Thyroid gland (tissue), 4 donors: ENCODE measurements around the gene CNTNAP5. TPM values are rescaled to one million over a fixed set of nuclear protein-coding genes. Genes with fewer than 3 reads are reported as not detected.

Source experiments
- DNase-seq, 2 donors: peaks; one replicate each; pipeline ENCODE4 v3.0.0-alpha.2; 2019
- H3K27ac ChIP-seq, 3 donors: fragments of 200-600 bp; sonication (generic); 1 replicate in 2 of 3; 2 replicates in 1 of 3; pipeline ENCODE4 v1.5.1; 2016 to 2019; ENCODE audit warnings: mild to moderate bottlenecking in 1 of 3, moderate library complexity in 1 of 3
- H3K27me3 ChIP-seq: fragments of 200-600 bp; sonication (generic); one replicate; pipeline ENCODE4 v1.5.1; 2019
- H3K36me3 ChIP-seq, 2 donors: fragments of 200-600 bp; sonication (generic); one replicate each; pipeline ENCODE4 v1.5.1; 2016 to 2019
- H3K4me1 ChIP-seq, 2 donors: fragments of 200-600 bp; sonication (generic); one replicate each; pipeline ENCODE4 v1.5.1; 2017 to 2019
- H3K4me3 ChIP-seq, 3 donors: fragments of 200-600 bp; sonication (generic); replicated peaks in 1 of 3; 1 replicate in 2 of 3; 2 replicates in 1 of 3; pipeline ENCODE4 v1.5.1; 2016; ENCODE audit warnings: mild to moderate bottlenecking in 1 of 3
- H3K9me3 ChIP-seq: fragments of 200-600 bp; sonication (generic); one replicate; pipeline ENCODE4 v1.5.1; 2017
- POLR2A ChIP-seq, 2 donors: fragments of 450-650 bp; IDR thresholded peaks; one replicate each; pipeline ENCODE4 v1.6.1; 2017; ENCODE audit warnings: antibody characterized with exemption in 2 of 2, mild to moderate bottlenecking in 2 of 2, moderate library complexity in 1 of 2
- WGBS, 2 donors: methylation state at CpG; one replicate each; pipeline ENCODE4 v1.1.5; 2017; 5-methylcytosine and 5-hydroxymethylcytosine counted together
- intact Hi-C: fragments of 100-400 bp; cut with DNase I; formaldehyde crosslinking; loops from one replicate; pipeline ENCODE4 v1.15.1; 2023
- total RNA-seq, 4 donors: library from RNA; depleted of rRNA; stranded (reverse); fragments of >200 nt; gene quantifications; one replicate each; pipeline ENCODE4 v1.2.3, GENCODE V29; 2016
- TF ChIP-seq, protein P1 (sequence below), 6 experiments: fragments of 200-600 bp in 3 of 6; fragments of 450-650 bp in 3 of 6; sonication (generic) in 3 of 6; IDR thresholded peaks; one replicate each; pipeline ENCODE4 v1.5.1; 2016 to 2019; ENCODE audit warnings: antibody characterized with exemption in 6 of 6, mild to moderate bottlenecking in 2 of 6, inconsistent platforms in 1 of 6, moderate library complexity in 1 of 6

The CNTNAP5 gene
- total RNA-seq, 4 donors from 2014 or later = not detected

DNA sequence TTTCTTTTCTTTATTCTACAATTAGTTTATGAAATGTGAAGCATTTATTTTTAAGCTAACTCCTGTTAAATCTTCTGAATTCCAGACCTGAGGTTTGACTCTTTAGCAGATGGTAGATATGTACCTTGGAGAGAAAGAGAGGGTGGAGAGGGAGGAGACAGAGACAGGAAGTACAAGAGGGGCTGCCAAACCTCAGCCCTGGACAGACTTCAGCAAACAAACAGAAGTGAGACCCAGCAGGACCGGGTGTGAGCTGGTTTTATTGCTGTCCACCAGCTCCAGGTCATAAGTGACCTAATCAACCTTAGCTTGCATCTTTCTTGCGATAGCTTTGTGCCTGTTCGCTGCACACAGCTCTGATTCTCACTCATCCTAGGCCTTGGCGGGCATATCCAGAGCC lies 168.6 kb downstream of the CNTNAP5 start:
- intact Hi-C loops = no loop called here
- Histone ChIP-seq H3K4me1 (no peaks in the 10 kb centered on the region), H3K27ac (no peak overlapping the region), H3K4me3 (no peak overlapping the region), H3K27me3 (no peaks in the 10 kb centered on the region), H3K36me3 (no peaks in the 10 kb centered on the region), H3K9me3 (no peaks in the 10 kb centered on the region)
- TF ChIP-seq POLR2A (IDR thresholded peaks at IDR 0.05) = no peak
- TF ChIP-seq, protein P1, sequence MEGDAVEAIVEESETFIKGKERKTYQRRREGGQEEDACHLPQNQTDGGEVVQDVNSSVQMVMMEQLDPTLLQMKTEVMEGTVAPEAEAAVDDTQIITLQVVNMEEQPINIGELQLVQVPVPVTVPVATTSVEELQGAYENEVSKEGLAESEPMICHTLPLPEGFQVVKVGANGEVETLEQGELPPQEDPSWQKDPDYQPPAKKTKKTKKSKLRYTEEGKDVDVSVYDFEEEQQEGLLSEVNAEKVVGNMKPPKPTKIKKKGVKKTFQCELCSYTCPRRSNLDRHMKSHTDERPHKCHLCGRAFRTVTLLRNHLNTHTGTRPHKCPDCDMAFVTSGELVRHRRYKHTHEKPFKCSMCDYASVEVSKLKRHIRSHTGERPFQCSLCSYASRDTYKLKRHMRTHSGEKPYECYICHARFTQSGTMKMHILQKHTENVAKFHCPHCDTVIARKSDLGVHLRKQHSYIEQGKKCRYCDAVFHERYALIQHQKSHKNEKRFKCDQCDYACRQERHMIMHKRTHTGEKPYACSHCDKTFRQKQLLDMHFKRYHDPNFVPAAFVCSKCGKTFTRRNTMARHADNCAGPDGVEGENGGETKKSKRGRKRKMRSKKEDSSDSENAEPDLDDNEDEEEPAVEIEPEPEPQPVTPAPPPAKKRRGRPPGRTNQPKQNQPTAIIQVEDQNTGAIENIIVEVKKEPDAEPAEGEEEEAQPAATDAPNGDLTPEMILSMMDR (IDR thresholded peaks at IDR 0.05) = no peak
- 72 to 77% methylated on average over 4 of the region's 4 CpGs for WGBS, 2 donors
- DNase-seq = no peak

DNA sequence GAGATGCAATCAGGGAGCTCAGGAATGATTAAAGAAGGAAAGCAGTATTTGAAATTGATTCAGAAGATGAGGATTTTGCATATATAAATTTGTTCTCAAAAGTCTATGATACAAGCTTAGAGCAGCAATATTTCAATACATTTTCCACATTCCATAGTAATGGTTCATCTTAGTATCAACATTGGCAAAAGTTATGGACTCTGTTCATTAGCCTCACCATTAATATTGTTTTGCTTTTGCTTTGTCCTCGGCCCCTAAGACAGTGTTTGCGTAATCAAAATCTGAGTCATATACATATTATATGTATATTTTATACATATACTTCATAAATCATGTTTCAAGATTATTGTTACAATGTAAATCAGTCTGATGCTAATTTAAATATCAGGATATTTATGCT lies 176.6 kb downstream of the CNTNAP5 start:
- DNase-seq = no peak
- Histone ChIP-seq H3K9me3 (no peaks in the 10 kb centered on the region), H3K4me1 (no peaks in the 10 kb centered on the region), H3K36me3 (no peaks in the 10 kb centered on the region), H3K27ac (no peak overlapping the region), H3K4me3 (no peak overlapping the region), H3K27me3 (no peaks in the 10 kb centered on the region)
- no peak for TF ChIP-seq POLR2A (IDR thresholded peaks at IDR 0.05)
- TF ChIP-seq, protein P1 (IDR thresholded peaks at IDR 0.05) = no peak
- WGBS, 2 donors = 91 to 93% methylated on average over 2 of the region's 2 CpGs
- intact Hi-C loops = no loop called here

DNA sequence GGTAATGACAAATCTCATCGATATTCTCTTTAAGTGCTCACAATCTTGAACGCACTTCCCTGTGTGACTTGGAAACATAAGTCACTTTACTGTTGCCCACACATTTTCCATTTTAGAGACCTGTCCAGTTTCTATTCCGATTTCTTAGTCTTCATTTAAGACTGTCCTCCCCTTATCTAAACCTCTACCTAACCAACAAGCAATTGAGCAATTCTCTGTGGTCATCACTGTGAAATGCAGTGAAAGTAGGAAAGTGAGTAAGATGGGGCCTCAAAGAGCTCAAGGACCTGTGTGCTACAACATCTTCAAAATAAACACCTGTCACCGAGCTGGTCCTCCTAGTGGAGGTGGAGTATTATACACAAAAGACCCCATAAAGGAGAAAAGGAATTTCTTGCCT lies 184.4 kb downstream of the CNTNAP5 start:
- TF ChIP-seq, protein P1 (IDR thresholded peaks at IDR 0.05) = no peak
- TF ChIP-seq POLR2A (IDR thresholded peaks at IDR 0.05) = no peak
- H3K4me1 ChIP-seq = no peaks in the 10 kb centered on the region
- intact Hi-C loops = no loop called here
- no peaks in the 10 kb centered on the region for H3K27me3 ChIP-seq
- WGBS, 2 donors = 76 to 77% methylated on average over 4 of the region's 4 CpGs
- DNase-seq = no peak
- no peak overlapping the region for H3K4me3 ChIP-seq
- H3K27ac ChIP-seq = no peak overlapping the region
- no peaks in the 10 kb centered on the region for H3K9me3 ChIP-seq
- H3K36me3 ChIP-seq = no peaks in the 10 kb centered on the region

- Histone ChIP-seq H3K27me3 (no peaks in the 10 kb centered on the region), H3K4me3 (no peak overlapping the region), H3K9me3 (no peaks in the 10 kb centered on the region), H3K4me1 (no peaks in the 10 kb centered on the region), H3K36me3 (no peaks in the 10 kb centered on the region), H3K27ac (no peak overlapping the region)
- TF ChIP-seq, protein P1 (IDR thresholded peaks at IDR 0.05) = no peak
- no peak for TF ChIP-seq POLR2A (IDR thresholded peaks at IDR 0.05)
- WGBS, 2 donors = 57 to 68% methylated on average over 2 of the region's 2 CpGs
- DNase-seq = no peak
- intact Hi-C loops = no loop called here
These were observed 186.4 kb downstream of the CNTNAP5 start for GRCh38 chr2:124211461-124211860.

DNA sequence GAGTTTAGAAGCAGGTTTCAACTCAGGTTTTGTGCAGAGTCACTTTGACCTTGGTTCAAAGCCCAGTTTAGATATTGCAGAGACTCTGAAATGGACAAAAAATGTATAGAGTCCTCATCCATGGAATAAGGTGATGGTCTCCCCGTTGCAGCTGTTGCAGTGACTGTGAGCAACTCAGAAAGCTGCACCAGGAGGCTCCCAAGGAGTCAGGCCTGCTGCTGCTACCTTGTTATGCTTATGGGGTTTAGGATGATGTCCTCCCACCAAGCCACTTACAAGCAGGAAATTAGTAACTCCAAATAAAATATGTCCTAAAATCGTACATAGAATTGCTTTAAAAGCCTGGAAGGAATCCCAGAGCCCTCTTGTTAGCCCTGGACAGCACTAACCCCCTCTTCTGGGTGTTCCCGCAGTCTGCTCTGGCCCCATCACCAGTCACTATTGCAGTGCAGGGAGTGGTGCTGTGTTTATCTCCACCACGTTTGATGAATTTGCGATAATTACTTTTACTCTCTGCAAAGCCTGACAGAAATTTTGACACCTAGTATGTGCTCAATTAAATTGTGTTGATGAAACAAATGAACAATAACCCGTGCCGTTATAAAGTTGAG lies 189.0 kb downstream of the CNTNAP5 start:
- WGBS, 2 donors = 69 to 75% methylated on average over 7 of the region's 7 CpGs

More for the DNA sequence above, 189.0 kb downstream of the CNTNAP5 start:
- TF ChIP-seq, protein P1 (IDR thresholded peaks at IDR 0.05) = no peak
- TF ChIP-seq POLR2A (IDR thresholded peaks at IDR 0.05) = no peak
- no peak for DNase-seq
- Histone ChIP-seq H3K27ac (no peak overlapping the region), H3K9me3 (no peaks in the 10 kb centered on the region), H3K27me3 (no peaks in the 10 kb centered on the region), H3K4me1 (no peaks in the 10 kb centered on the region), H3K4me3 (no peak overlapping the region), H3K36me3 (no peaks in the 10 kb centered on the region)
- intact Hi-C loops = no loop called here
